Muscle of arm (tissue), 12 donors: ENCODE data around the gene PRDM5. TPM values are rescaled to one million over a fixed set of nuclear protein-coding genes. Genes with fewer than 3 reads are reported as not detected.
"Not testable (repeated sequence)": the region's sequence is repeated elsewhere in the genome, so short reads cannot be mapped to it uniquely, and the experiment has no call there.

Experiments used
- DNase-seq: peaks from one replicate; pipeline ENCODE4 v3.0.0-alpha.2; 2013
- polyA plus RNA-seq, 12 donors: library from polyadenylated mRNA; unstranded; fragments of 120-200 nt; gene quantifications; one replicate each; pipeline ENCODE4 v1.2.1, GENCODE V29; 2013; ENCODE audit not compliant: insufficient read length in 12 of 12

PRDM5 gene
- polyA plus RNA-seq, 12 donors: 8.8 to 14.7 (median 12.2) TPM; not detected in 1

DNA sequence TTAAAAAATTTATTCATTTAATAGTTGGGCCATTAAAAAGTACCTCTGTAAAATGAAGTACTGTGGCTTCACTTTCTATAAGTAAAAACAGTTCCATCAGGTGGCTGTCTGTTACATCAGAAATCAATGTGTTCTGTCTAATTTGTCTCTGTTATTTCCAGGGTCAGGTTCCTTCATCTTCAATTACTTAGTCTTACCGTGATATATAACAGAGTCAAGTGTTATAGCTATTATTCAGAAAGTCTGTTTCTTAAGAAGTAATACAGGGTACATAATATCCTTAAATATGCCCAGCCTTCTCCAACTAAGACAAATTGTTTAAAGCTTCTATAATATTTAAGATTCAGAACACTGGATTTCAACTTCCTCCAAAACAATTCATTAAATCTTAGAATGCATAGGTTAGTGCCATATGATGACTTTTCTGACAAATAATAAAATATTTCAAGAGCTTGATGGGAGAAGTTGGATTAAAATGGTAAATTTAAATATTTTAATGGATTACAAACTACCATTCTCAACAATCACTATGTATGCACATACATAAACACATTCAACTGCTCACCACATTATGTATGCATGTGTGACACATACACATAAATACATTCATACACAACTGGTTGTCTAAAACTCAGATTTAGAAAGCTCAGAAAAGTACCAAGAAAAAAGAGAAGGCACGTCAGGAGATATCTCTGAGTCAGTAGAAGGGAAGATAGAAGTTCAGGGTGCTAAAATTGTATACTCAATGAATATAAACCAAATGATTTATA lies 268.5 kb downstream of the PRDM5 start:
- DNase-seq: no peak

DNA sequence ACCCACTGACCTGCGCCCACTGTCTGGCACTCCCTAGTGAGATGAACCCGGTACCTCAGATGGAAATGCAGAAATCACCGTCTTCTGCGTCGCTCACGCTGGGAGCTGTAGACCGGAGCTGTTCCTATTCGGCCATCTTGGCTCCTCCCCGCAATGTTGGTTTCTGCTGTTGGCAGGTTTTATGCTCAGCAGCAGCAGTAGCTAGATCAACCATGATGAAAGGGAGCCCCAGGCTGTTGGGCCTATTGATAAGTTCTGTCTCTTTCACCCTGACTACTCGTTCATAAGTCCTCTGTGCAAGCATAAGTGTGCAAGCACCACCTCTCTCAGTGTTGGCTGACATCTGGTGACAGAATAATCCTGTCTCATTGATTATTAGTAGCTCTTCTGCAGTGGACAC lies 274.2 kb downstream of the PRDM5 start:
- DNase-seq: not testable (repeated sequence)

Other genes starting within 250 kb of the PRDM5 start
- gene NDNF, start 149.8 kb upstream of the PRDM5 start, polyA plus RNA-seq: 10 to 100 TPM in 5 of 12 donors, 1 to 10 TPM in 5, not detected in 2; 2.3 to 30.0 (median 9.4) TPM
- 1 to 10 TPM in 1 of 12 donors, under 1 TPM in 7, not detected in 4; 0.12 to 1.3 (median 0.22) TPM for gene TNIP3, start 241.6 kb upstream of the PRDM5 start, polyA plus RNA-seq